ENCODE results near the gene GCGR. TPM values are rescaled to one million over a fixed set of nuclear protein-coding genes. Genes with fewer than 3 reads are reported as not detected.

GCGR gene
- total RNA-seq, 2 experiments from 2014 or later = not detected

- H3K9me3 Mint-ChIP-seq = no peaks in the 10 kb centered on the region
- CTCF ChIA-PET = no interaction called here
- no peaks in the 10 kb centered on the region for H3K27me3 Mint-ChIP-seq
- no peak overlapping the region for H3K27ac Mint-ChIP-seq
- no peak for DNase-seq
- no peak overlapping the region for H3K4me3 Mint-ChIP-seq
- H3K36me3 Mint-ChIP-seq (ENCODE audit: low read depth) = peaks cover 42% of the 10 kb centered on the region
- H3K4me1 Mint-ChIP-seq = no peaks in the 10 kb centered on the region
- POLR2A ChIA-PET = interaction anchor here (0.6 to 3.5 kb wide), 7 partner anchors 9 to 273 kb away, joined by 3 to 21 read pairs (median 3); partner anchors contain the start of genes MCRIP1, P4HB and PPP1R27
Measured at GRCh38 chr17:81842725-81843504, 39.0 kb downstream of the GCGR start.

- H3K4me1 Mint-ChIP-seq = no peaks in the 10 kb centered on the region
- no peaks in the 10 kb centered on the region for H3K9me3 Mint-ChIP-seq
- H3K27ac Mint-ChIP-seq = no peak overlapping the region
- no peak overlapping the region for H3K4me3 Mint-ChIP-seq
- H3K27me3 Mint-ChIP-seq = no peaks in the 10 kb centered on the region
- ChIA-PET CTCF (no interaction called here), POLR2A (interaction anchor here (0.8 to 3.5 kb wide), 3 partner anchors 10 to 17 kb away, joined by 3 to 21 read pairs (median 5); partner anchors contain the start of genes MCRIP1, P4HB and PPP1R27)
- DNase-seq = no peak
- peaks cover 44% of the 10 kb centered on the region for H3K36me3 Mint-ChIP-seq (ENCODE audit: low read depth)
Measured at GRCh38 chr17:81843713-81844326, 39.9 kb downstream of the GCGR start.

- ChIA-PET POLR2A (interaction anchor here (3.5 kb wide), 1 partner anchor 11 kb away, joined by 21 read pairs; the partner anchor contains the start of genes MCRIP1 and PPP1R27), CTCF (no interaction called here)
- Mint-ChIP-seq H3K4me3 (no peak overlapping the region), H3K27ac (no peak overlapping the region), H3K9me3 (no peaks in the 10 kb centered on the region), H3K36me3 (ENCODE audit: low read depth) (peaks cover 44% of the 10 kb centered on the region), H3K4me1 (no peaks in the 10 kb centered on the region), H3K27me3 (no peaks in the 10 kb centered on the region)
- no peak for DNase-seq
Measured at GRCh38 chr17:81844327-81844851, 40.4 kb downstream of the GCGR start.

- CTCF ChIA-PET = no interaction called here
- Mint-ChIP-seq H3K9me3 (no peaks in the 10 kb centered on the region), H3K4me1 (no peaks in the 10 kb centered on the region), H3K4me3 (no peak overlapping the region), H3K27me3 (no peaks in the 10 kb centered on the region), H3K36me3 (ENCODE audit: low read depth) (peaks cover 44% of the 10 kb centered on the region), H3K27ac (no peak overlapping the region)
- no peak for DNase-seq
- POLR2A ChIA-PET = interaction anchor here (1.0 to 1.4 kb wide), 2 partner anchors 12 to 13 kb away, joined by 3 to 4 read pairs; partner anchors contain the start of gene MCRIP1
Measured at GRCh38 chr17:81844887-81845286, 40.9 kb downstream of the GCGR start.

- Mint-ChIP-seq H3K4me1 (no peaks in the 10 kb centered on the region), H3K27me3 (no peaks in the 10 kb centered on the region), H3K4me3 (no peak overlapping the region), H3K9me3 (no peaks in the 10 kb centered on the region), H3K27ac (no peak overlapping the region), H3K36me3 (ENCODE audit: low read depth) (peaks cover 44% of the 10 kb centered on the region)
- ChIA-PET CTCF (no interaction called here), POLR2A (interaction anchor here (1.0 to 1.4 kb wide), 3 partner anchors 8 to 13 kb away, joined by 3 to 4 read pairs (median 3); partner anchors contain the start of gene MCRIP1)
- no peak for DNase-seq
Measured at GRCh38 chr17:81845361-81845760, 41.4 kb downstream of the GCGR start.

GRCh38 chr17:81845881-81846742 is 42.2 kb downstream of the GCGR start:
- no peaks in the 10 kb centered on the region for H3K27me3 Mint-ChIP-seq
- POLR2A ChIA-PET = interaction anchor here (1.0 to 1.4 kb wide), 4 partner anchors 9 to 13 kb away, joined by 3 to 4 read pairs (median 4); partner anchors contain the start of gene MCRIP1
- H3K27ac Mint-ChIP-seq = no peak overlapping the region
- peaks cover 46% of the 10 kb centered on the region for H3K36me3 Mint-ChIP-seq (ENCODE audit: low read depth)
- no peak for DNase-seq
- CTCF ChIA-PET = no interaction called here
- no peak overlapping the region for H3K4me3 Mint-ChIP-seq
- no peaks in the 10 kb centered on the region for H3K9me3 Mint-ChIP-seq
- H3K4me1 Mint-ChIP-seq = no peaks in the 10 kb centered on the region

GRCh38 chr17:81846743-81847689 is 43.1 kb downstream of the GCGR start:
- Mint-ChIP-seq H3K36me3 (ENCODE audit: low read depth) (peaks cover 55% of the 10 kb centered on the region), H3K4me1 (no peaks in the 10 kb centered on the region), H3K27me3 (no peaks in the 10 kb centered on the region), H3K4me3 (no peak overlapping the region), H3K27ac (no peak overlapping the region), H3K9me3 (no peaks in the 10 kb centered on the region)
- ChIA-PET CTCF (no interaction called here), POLR2A (interaction anchor here (0.7 to 1.4 kb wide), 3 partner anchors 10 to 23 kb away, joined by 3 to 4 read pairs (median 4); partner anchors contain the start of gene MCRIP1)
- no peak for DNase-seq

GRCh38 chr17:81849457-81849856 is 45.5 kb downstream of the GCGR start:
- DNase-seq = no peak
- no peaks in the 10 kb centered on the region for H3K9me3 Mint-ChIP-seq
- ChIA-PET CTCF (no interaction called here), POLR2A (no interaction called here)
- H3K36me3 Mint-ChIP-seq (ENCODE audit: low read depth) = peaks cover 58% of the 10 kb centered on the region
- no peak overlapping the region for H3K4me3 Mint-ChIP-seq
- no peak overlapping the region for H3K27ac Mint-ChIP-seq
- H3K4me1 Mint-ChIP-seq = peaks cover 3% of the 10 kb centered on the region
- H3K27me3 Mint-ChIP-seq = no peaks in the 10 kb centered on the region

- Mint-ChIP-seq H3K27ac (no peak overlapping the region), H3K9me3 (no peaks in the 10 kb centered on the region), H3K4me1 (peaks cover 12% of the 10 kb centered on the region), H3K27me3 (no peaks in the 10 kb centered on the region), H3K4me3 (no peak overlapping the region), H3K36me3 (ENCODE audit: low read depth) (peaks cover 58% of the 10 kb centered on the region)
- ChIA-PET CTCF (interaction anchor here (0.6 kb wide), 1 partner anchor 14 kb away, joined by 5 read pairs; no protein-coding TSS in a partner anchor), POLR2A (interaction anchor here (1.0 to 1.7 kb wide), 3 partner anchors 9 to 35 kb away, joined by 3 to 4 read pairs (median 3); partner anchors contain the start of genes MCRIP1 and P4HB)
- no peak for DNase-seq
Measured at GRCh38 chr17:81851423-81851822, 47.5 kb downstream of the GCGR start.

- Mint-ChIP-seq H3K4me3 (no peak overlapping the region), H3K27me3 (no peaks in the 10 kb centered on the region), H3K4me1 (peaks cover 14% of the 10 kb centered on the region), H3K9me3 (no peaks in the 10 kb centered on the region), H3K27ac (no peak overlapping the region), H3K36me3 (ENCODE audit: low read depth) (peaks cover 52% of the 10 kb centered on the region)
- no peak for DNase-seq
- ChIA-PET CTCF (no interaction called here), POLR2A (interaction anchor here (1.0 to 1.7 kb wide), 3 partner anchors 9 to 34 kb away, joined by 3 to 4 read pairs (median 3); partner anchors contain the start of gene P4HB)
Measured at GRCh38 chr17:81852237-81852636, 48.3 kb downstream of the GCGR start.

- CTCF ChIA-PET = interaction anchor here (0.6 kb wide), 1 partner anchor 132 kb away, joined by 5 read pairs; no protein-coding TSS in a partner anchor
- DNase-seq = no peak
- Mint-ChIP-seq H3K27me3 (no peaks in the 10 kb centered on the region), H3K4me3 (no peak overlapping the region), H3K9me3 (no peaks in the 10 kb centered on the region), H3K4me1 (peaks cover 38% of the 10 kb centered on the region), H3K36me3 (ENCODE audit: low read depth) (peaks cover 71% of the 10 kb centered on the region), H3K27ac (no peak overlapping the region)
- POLR2A ChIA-PET = interaction anchor here (0.7 to 1.8 kb wide), 8 partner anchors 12 to 124 kb away, joined by 3 to 7 read pairs (median 4); partner anchors contain the start of genes ARHGDIA, MCRIP1 and PPP1R27
Measured at GRCh38 chr17:81854974-81855774, 51.2 kb downstream of the GCGR start.

All from activated CD4-positive, alpha-beta memory T cell treated with anti-CD3 and anti-CD28 coated beads, Interleukin-2, amount 10 ng/mL, durations not matched to agents 7 days and 5 days (primary cell).